K562 (cell line): ENCODE data around the gene CISD3. TPM values are rescaled to one million over a fixed set of nuclear protein-coding genes. Genes with fewer than 3 reads are reported as not detected.

Experiments
- ATAC-seq: fragments of 200-7000 bp; cut with Tn5 transposase; 3 replicates; pipeline ENCODE4 v1.9.1; 2020; ENCODE audit warnings: moderate library complexity
- BruUV-seq: library from RNA; stranded (reverse); fragments of 400-500 nt; replicated peaks from 2 replicates; lab custom pipeline; 2021; lab: Mats Ljungman, UMichigan
- CTCF ChIA-PET: fragments of 300-600 bp; formaldehyde crosslinking; extraction: SDS; loops from one replicate; lab custom pipeline; 2021; ENCODE audit warnings: low intra/inter-chr PET ratio; lab: Yijun Ruan, JAX
- POLR2A ChIA-PET: fragments of 300-600, 350-650 bp; sonication (Branson Sonifier 250); formaldehyde crosslinking; extraction: SDS; loops from one replicate; lab custom pipeline; 2021; ENCODE audit warnings: antibody characterized with exemption, inconsistent platforms; lab: Yijun Ruan, JAX
- DNase-seq, 4 experiments: peaks; one replicate each; pipeline versions ENCODE4 v3.0.0 to v3.0.0-alpha.2; 2011 to 2018; ENCODE audit warnings: low spot score in 3 of 4, mixed read lengths in 3 of 4; ENCODE audit errors: extremely low read depth in 1 of 4
- FAIRE-seq: peaks from 2 replicates; lab custom pipeline; 2011; peaks lifted over from hg19 to GRCh38; lab: Jason Lieb, UNC
- H2AFZ ChIP-seq: 2 replicates; pipeline ENCODE4 v1.6.0; 2011; ENCODE audit warnings: low read depth, low read length, control low read depth, inconsistent platforms
- H3K27ac ChIP-seq: fragments of 200-600 bp; 3 replicates; pipeline ENCODE4 v1.8.0; 2011; ENCODE audit warnings: low read depth, mild to moderate bottlenecking, control low read depth, inconsistent platforms, low read length, moderate library complexity, mixed read lengths; ENCODE audit errors: extremely low read depth
- H3K27me3 ChIP-seq, 2 experiments: fragments of 300-600 bp in 1 of 2; 2 replicates in 1 of 2; 3 replicates in 1 of 2; pipeline versions ENCODE4 v1.6.0 to v1.8.0; 2011; ENCODE audit warnings: inconsistent platforms in 2 of 2, low read length in 2 of 2, mild to moderate bottlenecking in 1 of 2, mixed read lengths in 1 of 2, moderate library complexity in 1 of 2; ENCODE audit not compliant: control insufficient read depth in 2 of 2, insufficient read depth in 2 of 2
- H3K36me3 ChIP-seq: fragments of 300-600 bp; 3 replicates; pipeline ENCODE4 v1.8.0; 2011; ENCODE audit warnings: mild to moderate bottlenecking, low read length, inconsistent platforms; ENCODE audit not compliant: control insufficient read depth, insufficient read depth
- H3K4me1 ChIP-seq, 2 experiments: fragments of 200-600 bp in 1 of 2; replicated peaks in 1 of 2; 2 replicates in 1 of 2; 3 replicates in 1 of 2; pipeline versions ENCODE4 v1.5.1 to v1.8.0; 2011; ENCODE audit warnings: inconsistent platforms in 2 of 2, low read length in 2 of 2, mild to moderate bottlenecking in 1 of 2, mixed read lengths in 1 of 2, moderate library complexity in 1 of 2; ENCODE audit not compliant: control insufficient read depth in 2 of 2, insufficient read depth in 2 of 2
- H3K4me2 ChIP-seq: 2 replicates; pipeline ENCODE4 v1.6.1; 2011; ENCODE audit warnings: low read length, control low read depth, inconsistent platforms, mixed read lengths; ENCODE audit not compliant: insufficient read depth
- H3K4me3 ChIP-seq: fragments of 200-600 bp; sonication (generic), shearing (Covaris generic); 2 replicates; pipeline ENCODE4 v1.5.1; 2016; ENCODE audit warnings: control low read depth, inconsistent platforms
- H3K79me2 ChIP-seq: fragments of 200-600 bp; 3 replicates; pipeline ENCODE4 v1.8.0; 2011; ENCODE audit warnings: low read length, inconsistent platforms; ENCODE audit not compliant: control insufficient read depth, insufficient read depth
- H3K9ac ChIP-seq, 2 experiments: 2 replicates each; pipeline versions ENCODE4 v1.6.0 to v1.6.1; 2011; ENCODE audit warnings: low read depth in 2 of 2, low read length in 2 of 2, control low read depth in 1 of 2, inconsistent platforms in 1 of 2, mild to moderate bottlenecking in 1 of 2, mixed read lengths in 1 of 2; ENCODE audit not compliant: insufficient read depth in 1 of 2
- H3K9me1 ChIP-seq: one replicate; pipeline ENCODE4 v1.6.0; 2011; ENCODE audit warnings: inconsistent platforms, mild to moderate bottlenecking, low read length, moderate library complexity; ENCODE audit not compliant: control insufficient read depth, insufficient read depth
- H3K9me3 ChIP-seq: replicated peaks from 2 replicates; pipeline ENCODE4 v1.5.1; 2011; ENCODE audit warnings: low read depth, low read length, inconsistent platforms; ENCODE audit not compliant: control insufficient read depth, insufficient read depth
- H4K20me1 ChIP-seq: replicated peaks from 2 replicates; pipeline ENCODE4 v1.6.1; 2011; ENCODE audit warnings: low read length, inconsistent platforms, mixed read lengths; ENCODE audit not compliant: control insufficient read depth, insufficient read depth
- C11orf30 ChIP-seq: fragments of 450-650 bp; IDR thresholded peaks from 2 replicates; pipeline ENCODE4 v1.6.1; 2016; ENCODE audit warnings: low read depth, mild to moderate bottlenecking
- CLOCK ChIP-seq: fragments of 250-450 bp; sonication (Bioruptor Pico); IDR thresholded peaks from 2 replicates; pipeline ENCODE4 v1.4.0; 2020; ENCODE audit warnings: mild to moderate bottlenecking, moderate library complexity, borderline replicate concordance
- KAT8 ChIP-seq: fragments of 450-650 bp; IDR thresholded peaks from 2 replicates; pipeline ENCODE4 v1.6.1; 2016; ENCODE audit warnings: low read depth, mild to moderate bottlenecking
- KDM1A ChIP-seq, 2 experiments: fragments of 450-650 bp; IDR thresholded peaks; 2 replicates each; pipeline ENCODE4 v1.6.1; 2016; ENCODE audit warnings: mild to moderate bottlenecking in 2 of 2
- MYNN ChIP-seq, 2 experiments: sonication (generic); formaldehyde crosslinking in 1 of 2; IDR thresholded peaks; 2 replicates each; pipeline versions ENCODE4 v1.5.0 to v1.6.1; 2016 to 2020; ENCODE audit warnings: antibody characterized with exemption in 1 of 2, missing genetic modification reagents in 1 of 2
- NKRF ChIP-seq: fragments of 450-650 bp; IDR thresholded peaks from 2 replicates; pipeline ENCODE4 v1.6.1; 2016; ENCODE audit warnings: borderline replicate concordance
- RHOXF2B ChIP-seq: fragments of 250-450 bp; sonication (Bioruptor Pico); conservative IDR thresholded peaks from 2 replicates; pipeline ENCODE4 v1.5.1; 2021
- SMARCC2 ChIP-seq: fragments of 450-650 bp; IDR thresholded peaks from 2 replicates; pipeline ENCODE4 v1.6.1; 2017; ENCODE audit warnings: antibody characterized with exemption, moderate library complexity, mild to moderate bottlenecking, low read depth
- TARDBP ChIP-seq: fragments of 450-650 bp; IDR thresholded peaks from 2 replicates; pipeline ENCODE4 v1.6.1; 2016
- ZBTB17 ChIP-seq: fragments of 450-650 bp; formaldehyde crosslinking; IDR thresholded peaks from 2 replicates; pipeline ENCODE4 v1.4.0; 2020; ENCODE audit warnings: mild to moderate bottlenecking
- ZNF444 ChIP-seq: fragments of 250-450 bp; sonication (Bioruptor Pico); IDR thresholded peaks from 2 replicates; pipeline ENCODE4 v1.4.0; 2020; ENCODE audit warnings: mild to moderate bottlenecking, moderate library complexity
- ZSCAN32 ChIP-seq: fragments of 450-650 bp; formaldehyde crosslinking; IDR thresholded peaks from 2 replicates; pipeline ENCODE4 v1.4.0; 2020; ENCODE audit warnings: mild to moderate bottlenecking, moderate library complexity
- WGBS: fragments of 100-300 bp; shearing (Covaris generic); methylation state at CpG from one replicate; pipeline ENCODE4 v1.1.6; 2016; ENCODE audit warnings: low coverage, mixed read lengths; ENCODE audit not compliant: insufficient coverage; ENCODE audit errors: missing lambda C conversion rate; 5-methylcytosine and 5-hydroxymethylcytosine counted together
- in situ Hi-C: fragments of 300-500 bp; cut with MboI; formaldehyde crosslinking; loops from 4 replicates; pipeline ENCODE4 v1.15.0; 2018; ENCODE audit warnings: inconsistent platforms, mixed read lengths
- intact Hi-C: fragments of 100-400 bp; cut with micrococcal nuclease; formaldehyde crosslinking; loops from 2 replicates; pipeline ENCODE4 v1.14.2; 2022
- polyA plus RNA-seq, 8 experiments: library from polyadenylated mRNA; depleted of rRNA in 4 of 8; stranded (reverse) in 5 of 8; unstranded in 3 of 8; fragments of >200 nt; fragmentation: Nextera tagmentation in 2 of 8; fragmentation: Illumina TruSeq in 1 of 8; extraction: Ambion mirVana in 2 of 8; extraction: Trizol in 1 of 8; gene quantifications; 2 replicates each; pipeline versions ENCODE4 v1.2.1 to v1.2.3, GENCODE V29; 2011 to 2014; ENCODE audit warnings: inconsistent platforms in 1 of 8, missing spikeins in 1 of 8
- total RNA-seq, 7 experiments: library from RNA; depleted of rRNA in 6 of 7; stranded (reverse); fragments of >200 nt in 6 of 7; fragmentation: Illumina TruSeq in 2 of 7; extraction: Trizol in 2 of 7; gene quantifications; 2 replicates each; pipeline versions ENCODE4 v1.2.1 to v1.2.3, GENCODE V29; 2011 to 2021; ENCODE audit warnings: low replicate concordance in 1 of 7
- TF ChIP-seq, protein P1 (sequence below): fragments of 250-450 bp; sonication (Bioruptor Pico); IDR thresholded peaks from 2 replicates; pipeline ENCODE4 v1.4.0; 2020; ENCODE audit warnings: mild to moderate bottlenecking, moderate library complexity

The CISD3 gene
- total and polyA plus RNA-seq, 9 of the 15 experiments (the other 6 are each of a cell fraction or from before 2014, with no cell fraction given) = 5.0 to 60.7 (median 15.7) TPM

DNA sequence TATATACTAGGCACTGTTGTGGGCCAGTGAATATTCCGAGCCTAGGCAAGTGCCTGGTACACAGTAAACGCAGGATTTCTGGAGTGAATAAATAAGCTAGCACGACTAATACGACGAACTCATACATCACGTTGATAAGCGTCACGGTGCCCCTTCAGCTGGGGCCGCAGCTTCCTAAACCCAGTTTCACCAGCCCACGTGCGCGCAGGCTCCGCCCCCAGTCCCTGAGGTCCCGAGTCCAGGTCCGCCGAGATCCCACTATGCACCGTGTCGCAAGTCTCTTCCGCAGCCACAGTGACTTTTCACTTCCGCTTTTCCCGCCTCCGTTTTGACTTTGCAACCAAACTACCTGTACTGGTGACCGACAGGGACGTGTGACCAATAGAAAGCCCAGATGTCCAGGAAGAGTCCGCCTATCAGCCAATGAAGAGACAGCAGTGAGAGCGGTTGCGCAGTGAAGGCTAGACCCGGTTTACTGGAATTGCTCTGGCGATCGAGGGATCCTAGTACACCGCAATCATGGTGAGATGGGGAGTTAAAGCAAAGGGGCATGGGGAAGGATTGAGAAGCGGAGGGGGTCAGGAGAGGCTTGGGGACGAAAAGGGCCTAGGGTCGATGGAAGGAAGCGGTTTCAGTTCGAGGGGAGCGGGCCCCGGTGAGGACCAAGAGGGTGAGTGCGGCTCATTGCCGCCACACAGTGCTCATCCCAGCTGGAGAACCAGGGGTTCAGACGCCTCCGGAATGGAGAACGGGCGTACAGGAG lies 22.3 kb downstream of the CISD3 start, which contains the start of gene PSMB3:
PSMB3 (plus strand) TSS at position 434 of the 763 bp plus-strand sequence; CDS start at position 520, 86 bp downstream.
- Histone ChIP-seq H4K20me1 (no peaks in the 10 kb centered on the region), H3K4me1 (peaks cover 7 to 42% of the 10 kb centered on the region in 2 experiments), H2AFZ (peak within 1 kb of the TSS; percentile 89), H3K4me3 (peak within 1 kb of the TSS; percentile 74), H3K27me3 (no peaks in the 10 kb centered on the region), H3K9me1 (no peaks in the 10 kb centered on the region), H3K9me3 (no peaks in the 10 kb centered on the region), H3K9ac (peak within 1 kb of the TSS; percentile 90 to 95), H3K27ac (peak within 1 kb of the TSS; percentile 87), H3K79me2 (peaks cover 67% of the 10 kb centered on the region), H3K36me3 (peaks cover 36% of the 10 kb centered on the region), H3K4me2 (peak within 1 kb of the TSS; percentile 86)
- intact Hi-C loops = loop anchor here (2.0 to 10.0 kb wide), 5 partner anchors 50 to 402 kb away; partner anchors contain the start of genes PLXDC1 and RPL23
- ATAC-seq (peak; percentile 84), FAIRE-seq (no peak), DNase-seq (peak; percentile 95 to 99 (median 97))
- under 1% methylated on average over 44 of the region's 44 CpGs for WGBS
- no TSS peak for BruUV-seq
- POLR2A ChIA-PET = interaction anchor here (0.6 to 2.3 kb wide), 18 partner anchors 10 to 261 kb away, joined by 3 to 9 read pairs (median 4); partner anchors contain the start of genes LASP1 and PIP4K2B
- CTCF ChIA-PET = interaction anchor here (0.5 to 0.6 kb wide), 2 partner anchors 240 to 242 kb away, joined by 3 read pairs; no protein-coding TSS in a partner anchor
- in situ Hi-C loops = no loop called here
- TF ChIP-seq NKRF (peak; percentile 95), C11orf30 (peak; percentile 93), TARDBP (0 out of 2 replicates have a peak, but pooled peaks have one; percentile 31), ZSCAN32 (CRISPR knock-in tag) (no peak), CLOCK (no peak), ZNF444 (no peak), ZBTB17 (CRISPR knock-in tag) (no peak), MYNN (IDR thresholded peaks at IDR 0.05) (no peak), MYNN (CRISPR knock-in tag; IDR thresholded peaks at IDR 0.05) (no peak), SMARCC2 (no peak), KDM1A (IDR thresholded peaks at IDR 0.05) (no peak), KAT8 (no peak), RHOXF2B (CRISPR knock-in tag) (no peak)
- TF ChIP-seq, protein P1, sequence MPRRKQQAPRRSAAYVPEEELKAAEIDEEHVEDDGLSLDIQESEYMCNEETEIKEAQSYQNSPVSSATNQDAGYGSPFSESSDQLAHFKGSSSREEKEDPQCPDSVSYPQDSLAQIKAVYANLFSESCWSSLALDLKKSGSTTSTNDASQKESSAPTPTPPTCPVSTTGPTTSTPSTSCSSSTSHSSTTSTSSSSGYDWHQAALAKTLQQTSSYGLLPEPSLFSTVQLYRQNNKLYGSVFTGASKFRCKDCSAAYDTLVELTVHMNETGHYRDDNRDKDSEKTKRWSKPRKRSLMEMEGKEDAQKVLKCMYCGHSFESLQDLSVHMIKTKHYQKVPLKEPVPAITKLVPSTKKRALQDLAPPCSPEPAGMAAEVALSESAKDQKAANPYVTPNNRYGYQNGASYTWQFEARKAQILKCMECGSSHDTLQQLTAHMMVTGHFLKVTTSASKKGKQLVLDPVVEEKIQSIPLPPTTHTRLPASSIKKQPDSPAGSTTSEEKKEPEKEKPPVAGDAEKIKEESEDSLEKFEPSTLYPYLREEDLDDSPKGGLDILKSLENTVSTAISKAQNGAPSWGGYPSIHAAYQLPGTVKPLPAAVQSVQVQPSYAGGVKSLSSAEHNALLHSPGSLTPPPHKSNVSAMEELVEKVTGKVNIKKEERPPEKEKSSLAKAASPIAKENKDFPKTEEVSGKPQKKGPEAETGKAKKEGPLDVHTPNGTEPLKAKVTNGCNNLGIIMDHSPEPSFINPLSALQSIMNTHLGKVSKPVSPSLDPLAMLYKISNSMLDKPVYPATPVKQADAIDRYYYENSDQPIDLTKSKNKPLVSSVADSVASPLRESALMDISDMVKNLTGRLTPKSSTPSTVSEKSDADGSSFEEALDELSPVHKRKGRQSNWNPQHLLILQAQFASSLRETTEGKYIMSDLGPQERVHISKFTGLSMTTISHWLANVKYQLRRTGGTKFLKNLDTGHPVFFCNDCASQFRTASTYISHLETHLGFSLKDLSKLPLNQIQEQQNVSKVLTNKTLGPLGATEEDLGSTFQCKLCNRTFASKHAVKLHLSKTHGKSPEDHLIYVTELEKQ = no peak
